Measurements from ENCODE around the gene CDYL. TPM values are rescaled to one million over a fixed set of nuclear protein-coding genes. Genes with fewer than 3 reads are reported as not detected.

CDYL gene
- total and polyA plus RNA-seq, 2 of the 4 experiments (the other 2 are of a cell fraction): 14.2 to 92.1 TPM

GRCh38 chr6:4883298-4883697, 107.1 kb downstream of the CDYL start:
- H2AK9ac ChIP-seq (replicated peaks; ENCODE audit: low read depth, low read length, poor library complexity): no peak overlapping the region
- no peaks in the 10 kb centered on the region for H3K27me3 ChIP-seq (ENCODE audit: control insufficient read depth, insufficient read depth, low read length)
- WGBS, 2 experiments (ENCODE audit: extremely low coverage in 2 of 2, insufficient read length in 1 of 2): 90% methylated on average over 2 of the region's 3 CpGs; no CpG with 5 or more reads in 1 of the 2 experiments
- peaks cover 56% of the 10 kb centered on the region for H4K20me1 ChIP-seq (ENCODE audit: insufficient read depth, low read length)
- intact Hi-C loops (cut with micrococcal nuclease): no loop called here
- H3K56ac ChIP-seq (ENCODE audit: extremely low read depth, insufficient read depth, low read length): no peak overlapping the region
- dilution Hi-C loops (cut with HindIII; ENCODE audit: low sequenced_read_pairs, unreplicated experiment): no loop called here
- H3K9me3 ChIP-seq (ENCODE audit: control insufficient read depth, insufficient read depth, low read length): no peaks in the 10 kb centered on the region
- H3K4me2 ChIP-seq (ENCODE audit: low read depth, low read length): no peak overlapping the region
- DNase-seq (no peak), ATAC-seq (ENCODE audit: low read depth) (no peak)
- H2BK15ac ChIP-seq (ENCODE audit: low read depth, low read length): no peak overlapping the region
- H2AFZ ChIP-seq (replicated peaks; ENCODE audit: low read length, poor library complexity): no peak overlapping the region
- BruUV-seq (replicated peaks): no TSS peak
- H3K23ac ChIP-seq (ENCODE audit: low read depth, low read length): no peak overlapping the region
- no peak overlapping the region for H2BK5ac ChIP-seq (ENCODE audit: low read depth, low read length, poor library complexity, severe bottlenecking)
- CTCF ChIA-PET: no interaction called here
- no peak overlapping the region for H4K8ac ChIP-seq (ENCODE audit: low read depth in 2 of 2, low read length in 2 of 2)
- POLR2A ChIA-PET (ENCODE audit: unreplicated experiment): no interaction called here
- H3K4me1 ChIP-seq (ENCODE audit: control insufficient read depth, insufficient read depth, low read length): no peaks in the 10 kb centered on the region
- H2BK120ac ChIP-seq (ENCODE audit: low read depth, low read length): no peak overlapping the region
- no peak overlapping the region for H3K4ac ChIP-seq (ENCODE audit: low read depth, low read length)
- no peak overlapping the region for H3K14ac ChIP-seq (replicated peaks; ENCODE audit: low read depth, low read length)
- H4K5ac ChIP-seq (ENCODE audit: low read depth, low read length): no peak overlapping the region
- H3K9ac ChIP-seq (ENCODE audit: low read depth, low read length): no peak overlapping the region
- no peak overlapping the region for H2AK5ac ChIP-seq (ENCODE audit: low read depth, low read length)
- TF ChIP-seq MXI1 (IDR thresholded peaks at IDR 0.05; ENCODE audit: borderline replicate concordance, low read depth, low read length) (no peak), FOS (IDR thresholded peaks at IDR 0.05; ENCODE audit: low read depth, low read length) (no peak), POLR2A (IDR thresholded peaks at IDR 0.05; ENCODE audit: low read depth, low read length) (no peak), USF2 (IDR thresholded peaks at IDR 0.05; ENCODE audit: low read depth, low read length) (no peak), BHLHE40 (IDR thresholded peaks at IDR 0.05; ENCODE audit: low read depth, low read length) (no peak), MAZ (IDR thresholded peaks at IDR 0.05; ENCODE audit: borderline replicate concordance, low read depth, low read length) (no peak)
- no peaks in the 10 kb centered on the region; the same call in 1 of the 2 replicates for H3K36me3 ChIP-seq (ENCODE audit: control insufficient read depth, insufficient read depth, low read length)
- peaks cover 37 to 67% of the 10 kb centered on the region in 2 experiments for H3K79me1 ChIP-seq (ENCODE audit: low read depth in 1 of 2, low read length in 2 of 2)
- no peak overlapping the region for H3K27ac ChIP-seq (ENCODE audit: insufficient read depth, low read length)
- H3K4me3 ChIP-seq (ENCODE audit: insufficient read depth, low read depth, low read length): no peak overlapping the region
- H2BK20ac ChIP-seq (ENCODE audit: low read depth, low read length): no peak overlapping the region
- no peak overlapping the region for H4K91ac ChIP-seq (ENCODE audit: insufficient read depth, low read depth, low read length)
- H3K18ac ChIP-seq (ENCODE audit: low read depth, low read length): no peak overlapping the region
- in situ Hi-C loops (cut with MboI; ENCODE audit: low sequenced_read_pairs): no loop called here
- peaks cover 11% of the 10 kb centered on the region; the same call in 1 of the 2 replicates for H3K9me1 ChIP-seq (ENCODE audit: insufficient read depth, low read length)

Data from IMR-90 (cell line).